Neutrophil (primary cell): ENCODE results near the gene LUZP1.
A peak's percentile ranks its signal among the peaks of the same experiment; 100 is the strongest.

Experiments
- H3K27ac ChIP-seq: fragments of 200-600 bp; sonication (generic); 2 replicates; pipeline ENCODE4 v1.5.1; 2016; ENCODE audit warnings: mild to moderate bottlenecking, moderate library complexity
- H3K27me3 ChIP-seq: fragments of 200-600 bp; sonication (generic); 2 replicates; pipeline ENCODE4 v1.6.0; 2016; ENCODE audit warnings: mild to moderate bottlenecking
- H3K36me3 ChIP-seq: fragments of 200-600 bp; sonication (generic); 2 replicates; pipeline ENCODE4 v1.5.1; 2017
- H3K4me1 ChIP-seq, 2 experiments: fragments of 200-600 bp in 1 of 2; sonication (generic) in 1 of 2; 1 replicate in 1 of 2; 2 replicates in 1 of 2; pipeline versions ENCODE4 v1.5.1 to v1.6.1; 2013 to 2016; ENCODE audit warnings: low read depth in 1 of 2, low read length in 1 of 2, mild to moderate bottlenecking in 1 of 2, moderate library complexity in 1 of 2; ENCODE audit not compliant: control insufficient read depth in 1 of 2, insufficient read depth in 1 of 2
- H3K4me3 ChIP-seq, 2 experiments: fragments of 200-600 bp in 1 of 2; sonication (generic) in 1 of 2; 1 replicate in 1 of 2; 2 replicates in 1 of 2; pipeline ENCODE4 v1.5.1; 2013 to 2016; ENCODE audit warnings: low read depth in 1 of 2, low read length in 1 of 2, mild to moderate bottlenecking in 1 of 2, moderate library complexity in 1 of 2
- H3K9me3 ChIP-seq: fragments of 200-600 bp; sonication (generic); 2 replicates; pipeline ENCODE4 v1.5.1; 2016
- TF ChIP-seq, protein P1 (sequence below): fragments of 200-600 bp; sonication (generic); IDR thresholded peaks from 2 replicates; pipeline ENCODE4 v1.5.1; 2016; ENCODE audit warnings: antibody characterized with exemption

The LUZP1 gene

GRCh38 chr1:23101887-23102286 lies 66.8 kb downstream of the LUZP1 start:
- Histone ChIP-seq H3K4me3 (no peak overlapping the region), H3K9me3 (no peaks in the 10 kb centered on the region), H3K27ac (no peak overlapping the region), H3K27me3 (no peaks in the 10 kb centered on the region), H3K4me1 (peaks cover 0 to 4% of the 10 kb centered on the region in 2 experiments), H3K36me3 (no peaks in the 10 kb centered on the region)
- TF ChIP-seq, protein P1, sequence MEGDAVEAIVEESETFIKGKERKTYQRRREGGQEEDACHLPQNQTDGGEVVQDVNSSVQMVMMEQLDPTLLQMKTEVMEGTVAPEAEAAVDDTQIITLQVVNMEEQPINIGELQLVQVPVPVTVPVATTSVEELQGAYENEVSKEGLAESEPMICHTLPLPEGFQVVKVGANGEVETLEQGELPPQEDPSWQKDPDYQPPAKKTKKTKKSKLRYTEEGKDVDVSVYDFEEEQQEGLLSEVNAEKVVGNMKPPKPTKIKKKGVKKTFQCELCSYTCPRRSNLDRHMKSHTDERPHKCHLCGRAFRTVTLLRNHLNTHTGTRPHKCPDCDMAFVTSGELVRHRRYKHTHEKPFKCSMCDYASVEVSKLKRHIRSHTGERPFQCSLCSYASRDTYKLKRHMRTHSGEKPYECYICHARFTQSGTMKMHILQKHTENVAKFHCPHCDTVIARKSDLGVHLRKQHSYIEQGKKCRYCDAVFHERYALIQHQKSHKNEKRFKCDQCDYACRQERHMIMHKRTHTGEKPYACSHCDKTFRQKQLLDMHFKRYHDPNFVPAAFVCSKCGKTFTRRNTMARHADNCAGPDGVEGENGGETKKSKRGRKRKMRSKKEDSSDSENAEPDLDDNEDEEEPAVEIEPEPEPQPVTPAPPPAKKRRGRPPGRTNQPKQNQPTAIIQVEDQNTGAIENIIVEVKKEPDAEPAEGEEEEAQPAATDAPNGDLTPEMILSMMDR: no peak

- Histone ChIP-seq H3K9me3 (no peaks in the 10 kb centered on the region), H3K27ac (no peak overlapping the region), H3K4me1 (peaks cover 0 to 4% of the 10 kb centered on the region in 2 experiments), H3K4me3 (no peak overlapping the region), H3K27me3 (no peaks in the 10 kb centered on the region), H3K36me3 (no peaks in the 10 kb centered on the region)
- TF ChIP-seq, protein P1: no peak
These were observed 67.4 kb downstream of the LUZP1 start for GRCh38 chr1:23101101-23101827.

GRCh38 chr1:23100074-23100748 lies 68.4 kb downstream of the LUZP1 start:
- Histone ChIP-seq H3K4me3 (no peak overlapping the region), H3K36me3 (no peaks in the 10 kb centered on the region), H3K27me3 (no peaks in the 10 kb centered on the region), H3K27ac (no peak overlapping the region), H3K4me1 (peaks cover 0 to 4% of the 10 kb centered on the region in 2 experiments), H3K9me3 (no peaks in the 10 kb centered on the region)
- TF ChIP-seq, protein P1: no peak

DNA sequence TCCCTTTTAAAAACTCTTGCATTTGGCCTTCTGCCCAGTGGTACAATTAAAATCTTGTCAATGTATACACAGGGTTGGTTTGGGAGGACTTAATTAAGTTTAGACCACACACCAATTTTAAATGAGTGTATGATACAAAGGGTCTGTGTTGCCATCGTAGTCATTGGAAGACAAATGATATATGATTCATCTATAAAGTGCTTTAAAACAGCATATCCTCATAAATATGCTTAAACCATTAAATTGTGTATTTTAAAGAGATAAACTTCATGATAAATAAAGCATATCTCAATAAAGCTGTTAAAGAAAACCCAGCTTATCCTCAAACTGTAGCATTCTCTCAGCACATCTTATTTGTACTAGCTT lies 69.5 kb downstream of the LUZP1 start:
- peaks cover 0 to 4% of the 10 kb centered on the region in 2 experiments for H3K4me1 ChIP-seq
- peaks cover under 1% of the 10 kb centered on the region for H3K36me3 ChIP-seq
- TF ChIP-seq, protein P1: no peak
- no peak overlapping the region for H3K27ac ChIP-seq
- H3K27me3 ChIP-seq: no peaks in the 10 kb centered on the region
- no peaks in the 10 kb centered on the region for H3K9me3 ChIP-seq
- no peak overlapping the region for H3K4me3 ChIP-seq

DNA sequence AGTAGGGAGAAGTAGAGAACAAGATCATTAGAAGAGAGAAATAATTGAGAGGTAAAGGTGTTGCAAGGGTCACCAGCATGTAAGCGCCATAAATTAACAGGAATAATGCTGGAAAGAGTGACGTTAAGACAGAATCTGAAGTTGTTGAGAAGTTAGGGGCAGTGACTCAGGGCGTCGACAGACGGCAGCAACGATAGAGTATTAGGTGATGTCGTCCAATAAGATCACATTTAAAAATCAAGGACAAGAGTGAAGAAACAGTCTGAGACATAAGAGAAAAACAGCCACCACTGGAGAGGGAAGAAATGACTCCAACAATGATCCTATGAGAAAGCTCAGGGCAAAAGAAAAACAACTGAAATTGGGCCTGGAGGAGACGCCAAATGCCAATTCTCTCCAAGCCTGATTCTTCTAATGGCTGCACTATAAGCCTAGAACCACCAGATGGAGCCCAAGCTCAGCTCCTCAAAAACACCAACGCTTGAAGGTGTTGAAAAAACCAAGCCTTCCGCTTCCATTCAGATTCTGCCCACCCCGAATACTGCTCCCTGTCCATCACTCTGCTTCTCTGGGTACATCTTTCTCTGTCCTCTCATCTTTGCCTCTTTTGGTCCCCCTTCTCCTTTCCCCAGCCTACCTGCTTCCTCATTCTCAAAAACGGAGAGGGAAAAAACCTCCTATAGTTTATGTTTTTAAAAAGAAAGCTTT lies 70.0 kb downstream of the LUZP1 start:
- H3K27ac ChIP-seq: no peak overlapping the region
- H3K27me3 ChIP-seq: no peaks in the 10 kb centered on the region
- no peaks in the 10 kb centered on the region for H3K9me3 ChIP-seq
- peaks cover 3% of the 10 kb centered on the region for H3K36me3 ChIP-seq
- TF ChIP-seq, protein P1: peak; percentile 41
- H3K4me1 ChIP-seq: peaks cover 0 to 4% of the 10 kb centered on the region in 2 experiments
- H3K4me3 ChIP-seq: no peak overlapping the region
